Neural progenitor cell (in vitro differentiated cells): ENCODE measurements around the gene ZC3H7A. TPM values are rescaled to one million over a fixed set of nuclear protein-coding genes. Genes with fewer than 3 reads are reported as not detected.

Experiments
- DNase-seq: peaks from one replicate; pipeline ENCODE4 v3.0.0-alpha.2; 2016; ENCODE audit warnings: low spot score
- H2AFZ ChIP-seq: fragments of 200-600 bp; sonication (generic); replicated peaks from 2 replicates; pipeline ENCODE4 v1.6.1; 2016; ENCODE audit warnings: antibody characterized with exemption
- H3F3A ChIP-seq: fragments of 200-600 bp; sonication (generic); 2 replicates; pipeline ENCODE4 v1.6.1; 2016; ENCODE audit warnings: antibody characterized with exemption, low read depth
- H3K27ac ChIP-seq: fragments of 200-600 bp; sonication (generic); 2 replicates; pipeline ENCODE4 v1.5.1; 2016; ENCODE audit warnings: mild to moderate bottlenecking
- H3K27me3 ChIP-seq: fragments of 200-600 bp; sonication (generic); 2 replicates; pipeline ENCODE4 v1.6.1; 2016; ENCODE audit warnings: mild to moderate bottlenecking, moderate library complexity
- H3K36me3 ChIP-seq: fragments of 200-600 bp; sonication (generic); 2 replicates; pipeline ENCODE4 v1.5.1; 2016
- H3K4me1 ChIP-seq: fragments of 200-600 bp; sonication (generic); 2 replicates; pipeline ENCODE4 v1.6.1; 2016; ENCODE audit warnings: mixed run types
- H3K4me2 ChIP-seq: fragments of 200-600 bp; sonication (generic); 2 replicates; pipeline ENCODE4 v1.6.1; 2016
- H3K4me3 ChIP-seq: fragments of 200-600 bp; sonication (generic); 2 replicates; pipeline ENCODE4 v1.5.1; 2016
- H3K79me2 ChIP-seq: fragments of 200-600 bp; sonication (generic); 2 replicates; pipeline ENCODE4 v1.6.1; 2016; ENCODE audit warnings: low read depth
- H3K9ac ChIP-seq: fragments of 200-600 bp; sonication (generic); 2 replicates; pipeline ENCODE4 v1.6.1; 2016
- H3K9me3 ChIP-seq: fragments of 200-600 bp; sonication (generic); 2 replicates; pipeline ENCODE4 v1.5.1; 2016; ENCODE audit warnings: low read depth
- H4K20me1 ChIP-seq: fragments of 200-600 bp; sonication (generic); 2 replicates; pipeline ENCODE4 v1.6.1; 2016; ENCODE audit warnings: low read depth
- H3K27ac Mint-ChIP-seq: 3 replicates; pipeline ENCODE4 v1.8.0; 2021; ENCODE audit warnings: mixed read lengths
- H3K27me3 Mint-ChIP-seq: 2 replicates; pipeline ENCODE4 v1.8.0; 2022; ENCODE audit warnings: low read depth, mild to moderate bottlenecking, inconsistent platforms, moderate library complexity, mixed read lengths; ENCODE audit not compliant: insufficient read depth
- H3K36me3 Mint-ChIP-seq: 3 replicates; pipeline ENCODE4 v1.8.0; 2021; ENCODE audit warnings: mixed read lengths
- H3K4me1 Mint-ChIP-seq: 3 replicates; pipeline ENCODE4 v1.8.0; 2021; ENCODE audit warnings: mixed read lengths
- H3K4me3 Mint-ChIP-seq: 3 replicates; pipeline ENCODE4 v1.8.0; 2021; ENCODE audit warnings: mild to moderate bottlenecking, moderate library complexity, mixed read lengths
- H3K9me3 Mint-ChIP-seq: 3 replicates; pipeline ENCODE4 v1.8.0; 2020; ENCODE audit warnings: mixed read lengths
- EZH2 ChIP-seq: fragments of 200-600 bp; sonication (generic); IDR thresholded peaks from 2 replicates; pipeline ENCODE4 v1.6.1; 2017; ENCODE audit warnings: antibody characterized with exemption, mild to moderate bottlenecking, moderate library complexity
- EZH2phosphoT487 ChIP-seq: fragments of 200-600 bp; sonication (generic); IDR thresholded peaks from 2 replicates; pipeline ENCODE4 v1.6.1; 2017; ENCODE audit warnings: antibody characterized with exemption
- total RNA-seq: library from RNA; depleted of rRNA; stranded (reverse); fragments of >200 nt; gene quantifications from 2 replicates; pipeline ENCODE4 v1.2.3, GENCODE V29; 2015; ENCODE audit warnings: low replicate concordance
- TF ChIP-seq, protein P1 (sequence below): fragments of 200-600 bp; sonication (generic); IDR thresholded peaks from 2 replicates; pipeline ENCODE4 v1.5.1; 2017; ENCODE audit warnings: antibody characterized with exemption, mild to moderate bottlenecking

ZC3H7A gene
- total RNA-seq, 1 donor from 2014 or later, result 82.6 TPM

GRCh38 chr16:11806721-11807120 lies 9.7 kb upstream of the ZC3H7A start:
- H3K9ac ChIP-seq, result no peak overlapping the region
- no peak overlapping the region for H3K4me3 ChIP-seq
- H3F3A ChIP-seq, result no peaks in the 10 kb centered on the region
- H3K4me2 ChIP-seq, result no peak overlapping the region
- no peaks in the 10 kb centered on the region for H4K20me1 ChIP-seq
- no peak for DNase-seq
- peaks cover 2% of the 10 kb centered on the region for H3K9me3 Mint-ChIP-seq
- H3K27ac ChIP-seq, result no peak overlapping the region
- H3K9me3 ChIP-seq, result no peaks in the 10 kb centered on the region
- H3K27ac Mint-ChIP-seq, result no peak overlapping the region
- no peaks in the 10 kb centered on the region for H3K27me3 Mint-ChIP-seq
- TF ChIP-seq EZH2 (no peak), EZH2phosphoT487 (no peak)
- TF ChIP-seq, protein P1, sequence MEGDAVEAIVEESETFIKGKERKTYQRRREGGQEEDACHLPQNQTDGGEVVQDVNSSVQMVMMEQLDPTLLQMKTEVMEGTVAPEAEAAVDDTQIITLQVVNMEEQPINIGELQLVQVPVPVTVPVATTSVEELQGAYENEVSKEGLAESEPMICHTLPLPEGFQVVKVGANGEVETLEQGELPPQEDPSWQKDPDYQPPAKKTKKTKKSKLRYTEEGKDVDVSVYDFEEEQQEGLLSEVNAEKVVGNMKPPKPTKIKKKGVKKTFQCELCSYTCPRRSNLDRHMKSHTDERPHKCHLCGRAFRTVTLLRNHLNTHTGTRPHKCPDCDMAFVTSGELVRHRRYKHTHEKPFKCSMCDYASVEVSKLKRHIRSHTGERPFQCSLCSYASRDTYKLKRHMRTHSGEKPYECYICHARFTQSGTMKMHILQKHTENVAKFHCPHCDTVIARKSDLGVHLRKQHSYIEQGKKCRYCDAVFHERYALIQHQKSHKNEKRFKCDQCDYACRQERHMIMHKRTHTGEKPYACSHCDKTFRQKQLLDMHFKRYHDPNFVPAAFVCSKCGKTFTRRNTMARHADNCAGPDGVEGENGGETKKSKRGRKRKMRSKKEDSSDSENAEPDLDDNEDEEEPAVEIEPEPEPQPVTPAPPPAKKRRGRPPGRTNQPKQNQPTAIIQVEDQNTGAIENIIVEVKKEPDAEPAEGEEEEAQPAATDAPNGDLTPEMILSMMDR, result no peak
- no peaks in the 10 kb centered on the region for H3K27me3 ChIP-seq
- H3K36me3 Mint-ChIP-seq, result no peaks in the 10 kb centered on the region
- no peaks in the 10 kb centered on the region for H3K4me1 ChIP-seq
- H3K36me3 ChIP-seq, result no peaks in the 10 kb centered on the region
- H3K4me1 Mint-ChIP-seq, result peaks cover 2% of the 10 kb centered on the region
- H3K79me2 ChIP-seq, result no peaks in the 10 kb centered on the region
- H2AFZ ChIP-seq, result no peak overlapping the region
- H3K4me3 Mint-ChIP-seq, result no peak overlapping the region

GRCh38 chr16:11805556-11805955 lies 8.5 kb upstream of the ZC3H7A start:
- no peaks in the 10 kb centered on the region for H3K79me2 ChIP-seq
- DNase-seq, result no peak
- H3K36me3 ChIP-seq, result no peaks in the 10 kb centered on the region
- no peak overlapping the region for H3K9ac ChIP-seq
- Mint-ChIP-seq H3K4me3 (no peak overlapping the region), H3K4me1 (peaks cover 2% of the 10 kb centered on the region), H3K27me3 (no peaks in the 10 kb centered on the region), H3K36me3 (no peaks in the 10 kb centered on the region), H3K9me3 (peaks cover 2% of the 10 kb centered on the region), H3K27ac (no peak overlapping the region)
- no peak for TF ChIP-seq EZH2
- no peak for TF ChIP-seq EZH2phosphoT487
- TF ChIP-seq, protein P1, result no peak
- H3K27ac ChIP-seq, result no peak overlapping the region
- no peaks in the 10 kb centered on the region for H3K9me3 ChIP-seq
- H3K4me1 ChIP-seq, result no peaks in the 10 kb centered on the region
- H4K20me1 ChIP-seq, result no peaks in the 10 kb centered on the region
- no peaks in the 10 kb centered on the region for H3K27me3 ChIP-seq
- H3K4me3 ChIP-seq, result no peak overlapping the region
- H3K4me2 ChIP-seq, result no peak overlapping the region
- H2AFZ ChIP-seq, result no peak overlapping the region
- H3F3A ChIP-seq, result no peaks in the 10 kb centered on the region

DNA sequence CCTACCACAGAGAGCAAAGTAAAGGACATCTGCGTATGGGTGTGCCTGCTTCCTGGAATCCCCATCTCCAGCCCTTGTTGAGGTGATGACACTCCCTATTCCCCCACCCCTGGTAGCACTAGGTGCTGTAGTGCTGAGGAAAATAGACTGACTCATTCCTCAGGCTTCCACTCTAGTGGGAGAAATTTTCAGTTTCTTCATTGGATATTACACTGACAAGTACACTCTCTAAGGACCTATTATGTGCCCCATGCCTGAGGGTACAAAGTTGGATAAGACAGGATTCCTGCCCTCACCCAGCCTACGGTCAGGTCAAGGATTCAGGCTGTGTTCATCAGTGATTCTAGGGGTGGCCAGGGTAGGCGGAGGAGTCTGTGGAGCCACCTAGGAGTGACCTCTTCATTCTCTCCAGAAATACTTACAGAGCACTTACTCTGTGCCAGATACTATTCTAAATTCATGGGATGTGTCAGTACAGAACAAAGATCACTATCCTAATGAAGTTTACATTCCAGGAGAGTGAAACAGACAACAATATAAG lies 4.5 kb upstream of the ZC3H7A start:
- no peaks in the 10 kb centered on the region for H3K9me3 Mint-ChIP-seq
- H3K36me3 Mint-ChIP-seq, result peaks cover 3% of the 10 kb centered on the region
- peaks cover 25% of the 10 kb centered on the region for H3K4me1 Mint-ChIP-seq
- H3K4me1 ChIP-seq, result peaks cover 10% of the 10 kb centered on the region
- H3F3A ChIP-seq, result peaks cover 20% of the 10 kb centered on the region
- H3K4me2 ChIP-seq, result no peak overlapping the region
- no peaks in the 10 kb centered on the region for H3K9me3 ChIP-seq
- no peak for DNase-seq
- no peak for TF ChIP-seq EZH2phosphoT487
- TF ChIP-seq EZH2, result no peak
- TF ChIP-seq, protein P1, result no peak
- no peaks in the 10 kb centered on the region for H3K36me3 ChIP-seq
- H4K20me1 ChIP-seq, result no peaks in the 10 kb centered on the region
- H3K79me2 ChIP-seq, result peaks cover 27% of the 10 kb centered on the region
- H3K9ac ChIP-seq, result no peak overlapping the region
- H3K27ac Mint-ChIP-seq, result no peak overlapping the region
- H3K4me3 Mint-ChIP-seq, result no peak overlapping the region
- no peaks in the 10 kb centered on the region for H3K27me3 Mint-ChIP-seq
- no peaks in the 10 kb centered on the region for H3K27me3 ChIP-seq
- no peak overlapping the region for H2AFZ ChIP-seq
- no peak overlapping the region for H3K27ac ChIP-seq
- no peak overlapping the region for H3K4me3 ChIP-seq
